Measurements from ENCODE around the gene TBX10.
"Not testable (repeated sequence)": the region's sequence is repeated elsewhere in the genome, so short reads cannot be mapped to it uniquely, and the experiment has no call there.

TBX10 gene

DNA sequence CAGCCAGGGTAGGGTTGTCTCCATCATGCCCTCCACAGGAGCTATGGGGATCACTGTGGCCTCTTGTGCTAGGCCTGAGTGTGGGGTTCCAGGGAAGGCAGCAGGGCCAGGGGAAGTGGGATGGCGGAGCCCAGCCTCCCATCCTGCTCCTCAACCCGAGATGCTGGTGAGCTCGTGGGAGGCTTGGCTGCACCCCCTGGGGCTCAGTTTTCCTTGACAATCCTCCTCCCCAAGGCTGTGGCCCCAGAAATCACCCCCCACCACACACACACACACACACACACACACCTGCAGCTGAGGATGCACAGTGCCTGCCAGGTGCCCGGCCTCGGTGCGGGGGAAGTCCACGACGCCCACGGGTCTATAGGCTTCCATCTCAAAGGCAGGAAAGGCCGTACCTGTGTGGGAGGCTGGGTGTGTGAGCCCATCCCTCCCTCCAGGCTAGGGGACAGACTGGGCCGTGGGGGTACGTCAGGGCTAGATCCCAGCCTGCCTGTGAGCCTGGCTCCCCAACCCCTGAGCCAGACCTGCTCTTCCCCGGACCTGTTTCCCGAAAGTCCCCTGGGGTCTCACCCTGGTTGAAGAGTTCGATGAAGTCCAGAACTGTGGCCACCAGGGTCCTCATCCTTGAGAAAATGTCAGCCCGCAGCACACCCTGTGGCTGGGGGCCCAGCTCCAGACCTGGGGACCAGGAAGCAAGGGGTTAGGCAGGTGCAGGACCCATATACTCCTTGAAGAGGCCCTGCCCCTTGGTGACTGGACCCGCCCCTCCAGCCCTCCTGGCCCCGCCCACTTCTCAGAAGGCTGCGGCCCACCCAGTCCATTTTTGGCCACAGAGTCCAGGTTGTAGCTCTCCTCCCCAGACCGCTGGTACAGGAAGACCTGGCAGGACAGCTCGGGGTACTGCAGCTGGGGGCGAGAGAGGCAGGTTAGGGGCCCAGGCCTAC lies 5.2 kb upstream of the TBX10 start:
- no peaks in the 10 kb centered on the region for H3K36me3 Mint-ChIP-seq
- peaks cover 35% of the 10 kb centered on the region for H3K4me1 Mint-ChIP-seq
- no peaks in the 10 kb centered on the region for H3K27me3 Mint-ChIP-seq
- no peak overlapping the region for H3K27ac Mint-ChIP-seq
- no peaks in the 10 kb centered on the region for H3K9me3 Mint-ChIP-seq
- ATAC-seq (ENCODE audit: low read depth): no peak
- no peak overlapping the region for H3K4me3 Mint-ChIP-seq
- DNase-seq (ENCODE audit: low spot score in 2 of 2): no peak

DNA sequence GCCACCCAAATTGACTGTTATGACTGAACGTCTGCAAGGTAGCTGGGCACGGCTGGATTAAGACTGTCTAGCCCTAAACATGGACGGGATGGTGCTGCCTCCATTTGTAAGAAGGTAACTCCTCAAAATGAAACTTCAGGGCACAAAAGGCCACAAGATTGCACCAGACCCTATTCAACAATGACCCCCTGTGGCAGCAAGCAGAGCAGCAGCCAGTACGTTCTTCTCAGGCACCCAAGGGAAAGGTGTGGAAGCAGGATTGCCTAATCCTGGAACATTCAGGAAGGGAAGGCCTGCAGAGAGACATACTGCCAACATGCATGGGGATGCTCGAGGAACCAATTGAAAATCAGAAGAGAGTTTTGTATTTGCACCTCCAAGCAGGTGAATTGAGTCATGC lies 4.5 kb upstream of the TBX10 start:
- no peaks in the 10 kb centered on the region for H3K27me3 Mint-ChIP-seq
- H3K4me1 Mint-ChIP-seq: peaks cover 28% of the 10 kb centered on the region
- no peaks in the 10 kb centered on the region for H3K9me3 Mint-ChIP-seq
- ATAC-seq (ENCODE audit: low read depth) (no peak), DNase-seq (ENCODE audit: low spot score in 2 of 2) (no peak)
- no peaks in the 10 kb centered on the region for H3K36me3 Mint-ChIP-seq
- H3K27ac Mint-ChIP-seq: no peak overlapping the region
- no peak overlapping the region for H3K4me3 Mint-ChIP-seq

GRCh38 chr11:67642173-67643120 lies 2.9 kb upstream of the TBX10 start:
- ATAC-seq (ENCODE audit: low read depth): no peak
- no peaks in the 10 kb centered on the region for H3K36me3 Mint-ChIP-seq
- no peak overlapping the region for H3K4me3 Mint-ChIP-seq
- no peak overlapping the region for H3K27ac Mint-ChIP-seq
- no peaks in the 10 kb centered on the region for H3K9me3 Mint-ChIP-seq
- H3K4me1 Mint-ChIP-seq: peaks cover 18% of the 10 kb centered on the region
- no peak for DNase-seq (ENCODE audit: low spot score in 2 of 2)
- H3K27me3 Mint-ChIP-seq: no peaks in the 10 kb centered on the region

GRCh38 chr11:67641338-67642172 lies 2.0 kb upstream of the TBX10 start:
- Mint-ChIP-seq H3K4me3 (no peak overlapping the region), H3K27ac (no peak overlapping the region), H3K4me1 (peaks cover 18% of the 10 kb centered on the region), H3K27me3 (no peaks in the 10 kb centered on the region), H3K36me3 (no peaks in the 10 kb centered on the region), H3K9me3 (no peaks in the 10 kb centered on the region)
- ATAC-seq (ENCODE audit: low read depth) (no peak), DNase-seq (ENCODE audit: low spot score in 2 of 2) (no peak)

DNA sequence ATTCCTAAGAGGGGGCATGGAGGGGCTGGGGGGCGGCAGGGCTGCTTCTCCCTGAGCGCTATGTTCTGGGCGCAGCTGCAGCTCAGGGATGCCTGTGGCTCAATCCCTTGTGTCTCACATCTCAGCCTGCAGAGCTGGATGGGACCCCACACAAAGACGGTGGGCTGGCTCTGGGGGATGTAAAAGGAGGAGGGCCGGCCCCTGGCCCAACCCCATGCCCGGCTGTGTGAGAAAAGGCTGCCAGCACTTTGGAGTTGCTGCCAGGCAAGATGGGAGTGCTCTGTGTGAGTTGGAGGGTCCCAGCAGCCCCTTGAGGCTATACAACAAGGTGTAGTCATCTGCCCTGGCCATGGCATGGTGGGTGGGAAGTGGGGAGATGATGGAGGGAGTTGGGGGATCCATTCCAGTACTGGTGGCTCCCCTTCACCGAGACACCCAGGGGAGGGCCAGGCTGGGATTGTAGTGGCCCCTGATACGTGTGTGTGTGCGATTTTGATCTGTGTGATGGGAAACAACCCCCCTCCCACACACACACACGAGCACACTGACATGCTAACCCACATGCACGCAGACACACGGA lies 1.3 kb upstream of the TBX10 start:
- DNase-seq (ENCODE audit: low spot score in 2 of 2) (no peak), ATAC-seq (ENCODE audit: low read depth) (no peak)
- no peak overlapping the region for H3K4me3 Mint-ChIP-seq
- H3K9me3 Mint-ChIP-seq: no peaks in the 10 kb centered on the region
- no peaks in the 10 kb centered on the region for H3K36me3 Mint-ChIP-seq
- no peak overlapping the region for H3K27ac Mint-ChIP-seq
- H3K4me1 Mint-ChIP-seq: peaks cover 11% of the 10 kb centered on the region
- no peaks in the 10 kb centered on the region for H3K27me3 Mint-ChIP-seq

DNA sequence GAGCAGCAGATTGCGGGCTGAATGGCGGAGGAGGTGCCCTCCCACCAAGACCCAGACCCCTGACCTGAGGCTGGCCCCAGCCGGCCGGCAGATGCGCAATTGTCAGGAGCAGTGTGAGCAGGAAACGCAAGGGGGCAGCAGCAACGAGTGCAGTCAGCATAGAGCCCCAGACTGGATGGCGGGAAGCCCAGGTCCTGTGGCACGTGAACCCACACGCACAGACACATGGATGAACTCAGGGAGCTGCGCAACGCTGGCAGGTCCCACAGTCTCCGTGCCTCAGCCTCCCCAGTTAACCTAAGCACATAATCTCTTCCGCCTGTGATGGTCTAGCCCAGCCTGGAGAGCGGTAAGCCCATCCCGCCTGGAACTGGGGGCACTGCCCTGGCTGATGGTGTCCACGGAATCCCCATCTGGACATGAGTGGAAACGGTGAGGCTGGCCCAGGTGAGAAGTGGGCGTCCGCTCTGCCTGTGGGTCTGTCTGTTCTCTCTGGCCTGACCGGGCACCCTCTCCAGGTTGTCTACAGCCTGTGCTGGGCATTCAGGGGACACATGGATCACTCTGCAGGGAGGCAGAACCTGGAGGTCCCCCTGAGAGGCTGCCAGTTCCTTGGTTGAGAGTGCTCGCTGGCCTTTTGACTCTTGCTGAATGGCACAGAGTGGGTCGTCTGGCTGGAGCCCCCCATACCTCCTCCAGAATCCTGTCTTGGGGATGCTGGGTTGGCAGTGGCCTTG lies 626 bp upstream of the TBX10 start:
- no peaks in the 10 kb centered on the region for H3K9me3 Mint-ChIP-seq
- peaks cover 9% of the 10 kb centered on the region for H3K4me1 Mint-ChIP-seq
- H3K4me3 Mint-ChIP-seq: no peak overlapping the region
- no peaks in the 10 kb centered on the region for H3K27me3 Mint-ChIP-seq
- no peak overlapping the region for H3K27ac Mint-ChIP-seq
- ATAC-seq (ENCODE audit: low read depth) (peak; percentile 94), DNase-seq (ENCODE audit: low spot score in 2 of 2) (peak; percentile 60 to 70)
- H3K36me3 Mint-ChIP-seq: no peaks in the 10 kb centered on the region

DNA sequence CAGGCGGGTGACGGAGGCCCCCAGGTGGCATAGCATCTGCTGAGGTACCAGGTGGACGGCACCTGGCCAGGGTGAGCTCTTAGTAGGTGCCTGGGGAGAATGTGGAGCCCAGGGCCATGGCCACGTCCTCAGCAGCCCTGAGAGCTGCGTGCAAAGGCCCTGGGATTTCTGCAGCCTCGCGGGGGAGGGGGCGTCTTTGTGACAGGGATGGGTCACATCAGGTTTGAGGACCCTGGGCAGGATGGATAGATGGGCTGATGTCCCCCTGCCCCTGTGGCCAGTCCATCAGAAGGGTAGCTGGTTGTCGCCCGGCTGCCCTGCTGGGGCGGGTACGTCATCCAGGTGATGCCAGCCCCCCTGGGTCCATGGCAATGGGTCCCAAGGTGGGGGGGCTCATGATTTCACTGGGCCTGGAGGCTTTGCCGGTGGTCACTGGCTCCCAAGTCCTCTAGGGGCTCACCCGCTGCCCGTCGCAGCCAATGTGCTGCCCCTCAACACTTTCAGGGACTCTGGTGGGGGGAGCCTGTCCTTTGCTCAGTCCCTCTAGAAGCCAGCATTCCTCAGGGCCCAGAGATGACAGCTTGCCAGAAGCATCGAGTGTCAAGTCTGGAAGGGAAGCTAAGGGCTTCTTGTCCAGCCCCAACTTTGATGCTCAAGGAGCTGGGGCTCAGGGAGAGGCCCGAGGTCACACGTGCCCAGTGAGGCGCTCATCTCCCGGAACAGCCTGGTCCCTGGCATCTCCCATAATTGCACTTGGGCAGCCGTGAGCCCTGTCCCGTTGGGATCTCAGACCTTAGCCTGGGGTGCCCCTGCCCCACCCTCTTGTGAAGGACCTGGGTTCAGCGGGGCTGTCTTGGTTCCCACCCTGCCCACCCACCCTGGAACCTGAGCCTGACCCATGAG lies 777 bp downstream of the TBX10 start:
- Mint-ChIP-seq H3K9me3 (no peaks in the 10 kb centered on the region), H3K27ac (no peak overlapping the region), H3K27me3 (no peaks in the 10 kb centered on the region), H3K36me3 (no peaks in the 10 kb centered on the region), H3K4me1 (peaks cover 9% of the 10 kb centered on the region), H3K4me3 (no peak overlapping the region)
- ATAC-seq (ENCODE audit: low read depth): no peak
- no peak for DNase-seq (ENCODE audit: low spot score in 2 of 2)

DNA sequence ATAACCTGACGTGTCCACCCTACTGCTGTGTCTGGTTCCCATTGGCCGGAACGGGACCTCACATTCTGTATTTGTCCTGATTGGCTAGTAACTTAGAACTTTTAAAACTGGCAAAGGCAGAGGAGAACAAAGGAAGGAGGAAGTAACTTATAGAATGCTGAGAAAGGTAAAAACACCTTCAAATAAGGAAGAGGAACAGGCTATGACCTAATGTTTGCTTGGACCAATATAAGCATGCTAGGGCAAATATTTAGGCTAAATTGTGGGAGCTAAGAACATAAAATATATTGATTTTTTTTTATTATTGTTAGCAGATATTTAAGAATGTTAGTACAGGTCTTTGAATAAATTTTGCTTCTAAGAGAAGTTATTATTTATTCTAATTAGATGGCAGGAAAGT lies 2.1 kb downstream of the TBX10 start:
- not testable (repeated sequence) for H3K36me3 Mint-ChIP-seq; H3K9me3 Mint-ChIP-seq; H3K27me3 Mint-ChIP-seq; H3K4me3 Mint-ChIP-seq; H3K4me1 Mint-ChIP-seq; H3K27ac Mint-ChIP-seq; ATAC-seq (ENCODE audit: low read depth); DNase-seq (ENCODE audit: low spot score in 2 of 2)

DNA sequence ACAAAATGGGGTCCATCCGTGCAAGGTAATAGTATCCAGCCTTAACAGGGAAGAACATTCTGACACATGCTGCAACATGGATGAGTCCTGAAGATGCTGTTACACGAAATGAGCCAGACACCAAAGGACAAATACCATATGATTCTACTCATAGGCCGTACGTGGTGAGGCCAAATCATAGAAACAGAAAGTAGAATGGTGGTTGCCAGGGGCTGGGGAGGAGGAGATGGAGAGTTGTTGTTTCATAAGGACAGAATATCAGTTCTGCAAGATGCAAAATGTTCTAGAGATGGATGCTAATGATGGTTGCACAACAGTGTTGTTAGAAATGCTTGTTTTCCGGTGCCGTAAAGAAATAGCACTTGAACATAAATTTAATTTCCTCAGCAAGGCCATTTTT lies 2.6 kb downstream of the TBX10 start:
- Mint-ChIP-seq H3K4me3 (no peak overlapping the region), H3K4me1 (peaks cover 9% of the 10 kb centered on the region), H3K36me3 (no peaks in the 10 kb centered on the region), H3K27me3 (no peaks in the 10 kb centered on the region), H3K27ac (no peak overlapping the region), H3K9me3 (no peaks in the 10 kb centered on the region)
- ATAC-seq (ENCODE audit: low read depth): no peak
- no peak for DNase-seq (ENCODE audit: low spot score in 2 of 2)

- H3K4me1 Mint-ChIP-seq: peaks cover 15% of the 10 kb centered on the region
- no peaks in the 10 kb centered on the region for H3K27me3 Mint-ChIP-seq
- H3K4me3 Mint-ChIP-seq: no peak overlapping the region
- DNase-seq (ENCODE audit: low spot score in 2 of 2) (no peak), ATAC-seq (ENCODE audit: low read depth) (no peak)
- H3K9me3 Mint-ChIP-seq: no peaks in the 10 kb centered on the region
- no peaks in the 10 kb centered on the region for H3K36me3 Mint-ChIP-seq
- no peak overlapping the region for H3K27ac Mint-ChIP-seq
Observed at GRCh38 chr11:67635231-67635521, 4.4 kb downstream of the TBX10 start.

DNA sequence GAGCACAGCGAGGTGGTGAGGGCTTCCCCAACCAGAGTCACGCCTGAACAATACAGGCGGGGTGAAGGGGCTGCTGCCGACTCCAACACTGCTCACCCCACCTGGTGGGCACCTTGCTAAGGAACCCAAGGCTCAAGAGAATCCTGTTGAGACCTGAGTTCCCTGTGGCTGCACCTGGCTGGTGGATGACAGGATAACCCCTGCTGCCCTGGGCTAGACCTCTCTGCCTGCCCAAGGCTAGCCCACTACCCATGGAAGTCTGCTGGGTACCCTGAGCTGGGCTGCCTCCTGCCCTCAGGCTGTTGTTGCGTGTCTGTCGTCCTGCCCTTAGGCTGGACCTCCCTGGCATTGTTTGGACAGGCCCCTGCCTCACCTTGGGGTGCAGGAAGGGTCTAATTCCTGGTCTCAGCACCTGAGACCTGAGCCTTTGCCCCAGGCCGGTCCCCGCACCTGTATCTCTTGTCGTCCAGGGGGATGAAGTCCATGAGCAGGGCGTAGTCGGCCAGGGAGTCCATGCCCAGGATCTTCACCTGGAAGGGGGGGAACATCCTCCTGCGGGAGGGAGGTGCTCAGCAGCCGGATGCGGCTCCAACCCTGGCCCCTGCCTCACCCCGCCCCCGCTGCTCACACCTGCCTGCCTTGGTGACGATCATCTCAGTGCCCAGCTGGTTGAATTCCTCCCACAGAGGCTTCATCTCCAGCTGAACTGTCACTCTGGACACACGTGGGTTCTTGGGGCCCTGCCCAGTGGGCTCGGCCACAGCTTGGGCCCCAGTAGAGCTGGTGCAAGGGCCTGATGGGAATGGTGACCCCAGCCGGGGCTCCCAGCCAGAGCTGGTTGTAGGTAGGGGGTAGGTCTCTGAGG lies 5.0 kb downstream of the TBX10 start:
- Mint-ChIP-seq H3K27ac (no peak overlapping the region), H3K36me3 (no peaks in the 10 kb centered on the region), H3K4me1 (peaks cover 13% of the 10 kb centered on the region), H3K4me3 (no peak overlapping the region), H3K27me3 (no peaks in the 10 kb centered on the region), H3K9me3 (no peaks in the 10 kb centered on the region)
- ATAC-seq (ENCODE audit: low read depth) (no peak), DNase-seq (ENCODE audit: low spot score in 2 of 2) (no peak)

Data from memory B cell (primary cell).